Amygdala (tissue), 56 donors: ENCODE data around the gene CPNE8.

Experiments
- DNase-seq, 56 donors: peaks; one replicate each; lab custom pipeline; 2025; lab: John Stamatoyannopoulos, UW

Gene CPNE8

GRCh38 chr12:38653650-38654049, 251.7 kb downstream of the CPNE8 start:
- DNase-seq: no peak

DNA sequence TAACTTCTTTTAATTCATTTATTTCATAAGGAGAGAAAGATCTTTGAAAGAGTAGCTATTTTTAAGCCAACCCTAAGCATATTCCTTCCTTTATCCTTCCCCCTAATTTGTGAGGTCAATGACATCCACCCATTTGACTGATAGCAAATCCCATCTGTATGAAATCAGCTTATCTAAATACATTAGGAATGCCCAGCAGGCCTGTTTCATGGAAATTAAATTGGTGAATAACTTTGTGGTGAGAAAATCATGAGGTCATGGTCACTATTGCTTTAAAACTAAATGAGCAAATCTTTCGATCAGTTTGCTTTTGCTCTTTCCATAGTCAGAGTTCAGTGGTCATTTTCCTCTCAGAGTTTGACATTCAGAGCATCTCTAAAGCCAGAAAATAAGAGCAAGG, 256.6 kb downstream of the CPNE8 start:
- no peak for DNase-seq

DNA sequence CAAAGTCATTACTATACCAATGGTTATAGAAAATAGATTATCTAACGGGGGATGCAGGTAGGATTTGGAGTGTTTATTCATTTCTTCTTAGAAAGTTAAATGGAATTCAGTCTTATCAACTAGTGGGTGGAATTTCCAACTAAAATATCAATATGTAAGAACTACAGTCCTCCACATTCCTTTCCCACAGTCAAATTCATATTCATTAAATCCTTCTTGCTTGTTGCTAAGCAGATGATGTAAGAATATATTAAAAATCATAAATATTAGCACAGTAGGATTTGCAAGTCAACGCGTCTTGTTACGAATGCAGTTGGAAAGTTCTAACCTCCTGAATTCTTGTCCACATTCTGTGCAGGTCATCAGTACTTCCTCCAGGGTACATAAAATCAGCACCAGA, 259.2 kb downstream of the CPNE8 start:
- DNase-seq: no peak

- no peak for DNase-seq
These were observed 265.8 kb downstream of the CPNE8 start for GRCh38 chr12:38639625-38640024.

DNA sequence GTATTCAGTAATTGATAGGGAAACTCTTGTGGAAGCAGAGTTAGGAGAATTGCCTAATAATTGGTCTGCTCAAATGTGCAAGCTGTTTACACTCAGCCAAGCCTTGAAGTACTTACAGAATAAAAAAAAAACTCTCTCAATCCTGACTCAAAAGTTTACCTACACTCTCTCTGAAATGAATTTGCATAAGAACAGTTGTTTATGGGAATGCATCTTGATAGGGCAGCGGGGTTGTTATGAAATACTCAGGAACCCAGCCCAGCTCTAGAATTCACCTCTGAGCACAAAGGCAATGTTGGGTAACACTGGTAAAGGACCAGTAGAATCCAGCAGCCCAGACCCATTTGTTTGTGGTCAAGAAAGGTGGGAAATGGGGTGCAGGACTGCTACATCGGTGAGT, 267.0 kb downstream of the CPNE8 start:
- no peak for DNase-seq

- DNase-seq: no peak
These were observed 271.9 kb downstream of the CPNE8 start for GRCh38 chr12:38633511-38633910.

GRCh38 chr12:38629064-38629463, 276.3 kb downstream of the CPNE8 start:
- DNase-seq: no peak

GRCh38 chr12:38628288-38628687, 277.1 kb downstream of the CPNE8 start:
- DNase-seq: no peak

GRCh38 chr12:38625306-38625705, 280.1 kb downstream of the CPNE8 start:
- no peak for DNase-seq

DNA sequence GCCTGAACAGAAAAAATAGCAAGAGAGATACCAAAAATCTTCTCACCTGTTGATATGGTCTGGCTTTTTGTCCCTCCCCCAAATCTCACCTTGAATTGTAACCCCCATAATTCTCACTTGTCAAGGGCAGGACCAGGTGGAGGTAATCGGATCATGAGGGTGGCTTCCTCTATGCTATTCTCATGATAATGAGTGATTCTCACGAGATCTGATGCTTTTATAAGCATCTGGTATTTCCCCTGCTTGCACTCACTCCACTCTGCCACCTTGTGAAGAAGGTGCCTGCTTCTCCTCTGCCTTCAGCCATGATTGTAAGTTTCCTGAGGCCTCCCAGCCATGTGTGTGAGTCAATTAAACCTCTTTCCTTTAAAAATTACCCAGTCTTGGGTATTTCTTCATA, 291.2 kb downstream of the CPNE8 start:
- no peak for DNase-seq

GRCh38 chr12:38610808-38611350, 294.5 kb downstream of the CPNE8 start:
- no peak for DNase-seq

DNA sequence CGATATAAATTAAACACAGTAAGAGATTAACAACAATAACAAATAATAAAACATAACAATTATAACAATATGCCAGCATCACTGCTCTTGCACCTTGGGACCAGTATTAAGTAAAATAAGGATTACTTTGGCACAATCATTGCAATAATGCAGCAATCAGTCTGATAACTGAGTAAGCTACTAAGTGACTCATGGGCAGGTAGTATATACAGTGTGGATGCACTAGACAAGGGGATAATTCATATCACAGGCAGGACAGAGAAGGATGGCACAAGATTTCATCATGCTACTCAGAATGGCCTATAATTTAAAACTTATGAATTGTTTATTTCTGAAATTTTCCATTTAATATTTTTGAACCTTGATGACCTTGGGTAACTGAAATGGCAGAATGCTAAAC, 298.1 kb downstream of the CPNE8 start:
- no peak for DNase-seq
